GM19328 (cell line): ENCODE results near the gene OCIAD2.
A peak's percentile ranks its signal among the peaks of the same experiment; 100 is the strongest.
"Not testable (repeated sequence)": the region's sequence is repeated elsewhere in the genome, so short reads cannot be mapped to it uniquely, and the experiment has no call there.

Source experiments
- ATAC-seq: cut with Tn5 transposase; IDR thresholded peaks from one replicate; pipeline ENCODE4 v1.9.1; 2021; ENCODE audit warnings: mild to moderate bottlenecking, moderate library complexity; ENCODE audit not compliant: unreplicated experiment

OCIAD2 gene

GRCh38 chr4:48906206-48907173 lies at the start of gene OCIAD2:
Gene OCIAD2 (minus strand): TSS chr4:48906774. CDS start chr4:48904549, 2,225 bp downstream.
- peak; percentile 92 for ATAC-seq

GRCh38 chr4:48954314-48954713 lies 47.7 kb upstream of the OCIAD2 start:
- ATAC-seq: no peak

- ATAC-seq: no peak
Measured at GRCh38 chr4:48949518-48950219, 43.1 kb upstream of the OCIAD2 start.

- no peak for ATAC-seq
Measured at GRCh38 chr4:48949086-48949485, 42.5 kb upstream of the OCIAD2 start.

GRCh38 chr4:48947731-48948130 lies 41.2 kb upstream of the OCIAD2 start:
- no peak for ATAC-seq

GRCh38 chr4:48945981-48946380 lies 39.4 kb upstream of the OCIAD2 start:
- ATAC-seq: no peak

- ATAC-seq: no peak
Measured at GRCh38 chr4:48944756-48945241, 38.2 kb upstream of the OCIAD2 start.

GRCh38 chr4:48944252-48944651 lies 37.7 kb upstream of the OCIAD2 start:
- no peak for ATAC-seq

- no peak for ATAC-seq
Measured at GRCh38 chr4:48943387-48943786, 36.8 kb upstream of the OCIAD2 start.

GRCh38 chr4:48939785-48940184 lies 33.2 kb upstream of the OCIAD2 start:
- no peak for ATAC-seq

- ATAC-seq: no peak
Measured at GRCh38 chr4:48938831-48939230, 32.3 kb upstream of the OCIAD2 start.

- no peak for ATAC-seq
Measured at GRCh38 chr4:48937033-48937432, 30.5 kb upstream of the OCIAD2 start.

- ATAC-seq: no peak
Measured at GRCh38 chr4:48931459-48931858, 24.9 kb upstream of the OCIAD2 start.

GRCh38 chr4:48930654-48931053 lies 24.1 kb upstream of the OCIAD2 start:
- ATAC-seq: no peak

- ATAC-seq: no peak
Measured at GRCh38 chr4:48924416-48924815, 17.8 kb upstream of the OCIAD2 start.

- not testable (repeated sequence) for ATAC-seq
Measured at GRCh38 chr4:48923065-48923464, 16.5 kb upstream of the OCIAD2 start.

- no peak for ATAC-seq
Measured at GRCh38 chr4:48914311-48914710, 7.7 kb upstream of the OCIAD2 start.

- ATAC-seq: no peak
Measured at GRCh38 chr4:48913346-48913745, 6.8 kb upstream of the OCIAD2 start.

- ATAC-seq: no peak
Measured at GRCh38 chr4:48912349-48912748, 5.8 kb upstream of the OCIAD2 start.

- no peak for ATAC-seq
Measured at GRCh38 chr4:48910511-48910910, 3.9 kb upstream of the OCIAD2 start.

GRCh38 chr4:48909697-48910096 lies 3.1 kb upstream of the OCIAD2 start:
- ATAC-seq: no peak

GRCh38 chr4:48908687-48909086 lies 2.1 kb upstream of the OCIAD2 start:
- ATAC-seq: no peak
